ENCODE results near the gene DCAF7. TPM values are rescaled to one million over a fixed set of nuclear protein-coding genes. Genes with fewer than 3 reads are reported as not detected.

DCAF7 gene
- total RNA-seq, 1 experiment from 2014 or later: 144 TPM

DNA sequence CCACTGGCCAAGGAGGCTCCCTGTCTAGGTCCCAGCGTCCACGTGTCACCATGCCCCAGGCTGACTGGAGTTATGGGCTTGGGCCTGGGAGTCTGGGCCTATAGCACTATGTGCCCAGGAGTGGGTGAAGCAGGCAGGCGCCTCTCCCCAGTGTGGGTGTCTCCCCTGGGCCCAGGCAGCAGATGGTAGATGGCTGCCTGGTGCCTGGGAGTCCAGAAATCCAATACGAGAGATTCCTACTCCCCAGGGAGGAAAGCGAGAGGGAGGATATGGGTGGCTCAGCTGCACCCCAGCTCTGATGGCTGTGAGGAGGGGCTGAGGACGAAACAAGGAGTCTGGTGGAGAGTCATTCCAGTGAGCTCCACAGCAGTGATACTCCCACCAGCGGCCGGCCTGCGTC, 22.1 kb upstream of the DCAF7 start:
- Histone ChIP-seq H2AFZ (ENCODE audit: low read depth, low read length, poor library complexity, severe bottlenecking) (no peak overlapping the region), H3K9me3 (ENCODE audit: control insufficient read depth in 1 of 2, insufficient read depth in 1 of 2, low read depth in 1 of 2, low read length in 2 of 2) (no peaks in the 10 kb centered on the region), H3K9ac (ENCODE audit: low read length) (no peak overlapping the region), H3K27me3 (ENCODE audit: insufficient read depth, low read length) (peaks cover 30% of the 10 kb centered on the region), H3K79me2 (ENCODE audit: insufficient read depth, low read length) (no peaks in the 10 kb centered on the region), H3K27ac (ENCODE audit: low read depth, low read length) (no peak overlapping the region), H3K9me2 (ENCODE audit: insufficient read depth) (no peaks in the 10 kb centered on the region), H3K4me2 (ENCODE audit: low read length) (no peak overlapping the region), H4K20me1 (ENCODE audit: insufficient read depth) (no peaks in the 10 kb centered on the region), H3K4me3 (replicated peaks in 1 of 2; ENCODE audit: low read depth in 1 of 2, low read length in 2 of 2) (no peak overlapping the region), H3K4me1 (ENCODE audit: control insufficient read depth in 1 of 2, insufficient read depth in 2 of 2, low read length in 2 of 2) (no peaks in the 10 kb centered on the region), H3K36me3 (ENCODE audit: control insufficient read depth in 1 of 2, insufficient read depth in 2 of 2, low read length in 2 of 2) (no peaks in the 10 kb centered on the region)
- no peak for ATAC-seq
- TF ChIP-seq SRF (IDR thresholded peaks at IDR 0.05; ENCODE audit: low read depth) (no peak), CBX3 (IDR thresholded peaks at IDR 0.05; ENCODE audit: low read depth) (no peak), FOSL1 (IDR thresholded peaks at IDR 0.05; ENCODE audit: low read depth) (no peak), POLR2A (IDR thresholded peaks at IDR 0.05; ENCODE audit: borderline replicate concordance, extremely low read depth, insufficient read depth, insufficient read length) (no peak), TCF7L2 (IDR thresholded peaks at IDR 0.05; ENCODE audit: borderline replicate concordance, extremely low read depth, insufficient read depth, insufficient read length) (no peak), ZNF274 (IDR thresholded peaks at IDR 0.05; ENCODE audit: low read depth, low read length) (no peak), POLR2AphosphoS5 (IDR thresholded peaks at IDR 0.05; ENCODE audit: low read depth, low read length) (no peak), ELF1 (IDR thresholded peaks at IDR 0.05; ENCODE audit: borderline replicate concordance, low read depth) (no peak), EZH2phosphoT487 (IDR thresholded peaks at IDR 0.05; ENCODE audit: borderline replicate concordance) (no peak)
- TF ChIP-seq, protein P1, sequence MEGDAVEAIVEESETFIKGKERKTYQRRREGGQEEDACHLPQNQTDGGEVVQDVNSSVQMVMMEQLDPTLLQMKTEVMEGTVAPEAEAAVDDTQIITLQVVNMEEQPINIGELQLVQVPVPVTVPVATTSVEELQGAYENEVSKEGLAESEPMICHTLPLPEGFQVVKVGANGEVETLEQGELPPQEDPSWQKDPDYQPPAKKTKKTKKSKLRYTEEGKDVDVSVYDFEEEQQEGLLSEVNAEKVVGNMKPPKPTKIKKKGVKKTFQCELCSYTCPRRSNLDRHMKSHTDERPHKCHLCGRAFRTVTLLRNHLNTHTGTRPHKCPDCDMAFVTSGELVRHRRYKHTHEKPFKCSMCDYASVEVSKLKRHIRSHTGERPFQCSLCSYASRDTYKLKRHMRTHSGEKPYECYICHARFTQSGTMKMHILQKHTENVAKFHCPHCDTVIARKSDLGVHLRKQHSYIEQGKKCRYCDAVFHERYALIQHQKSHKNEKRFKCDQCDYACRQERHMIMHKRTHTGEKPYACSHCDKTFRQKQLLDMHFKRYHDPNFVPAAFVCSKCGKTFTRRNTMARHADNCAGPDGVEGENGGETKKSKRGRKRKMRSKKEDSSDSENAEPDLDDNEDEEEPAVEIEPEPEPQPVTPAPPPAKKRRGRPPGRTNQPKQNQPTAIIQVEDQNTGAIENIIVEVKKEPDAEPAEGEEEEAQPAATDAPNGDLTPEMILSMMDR (IDR thresholded peaks at IDR 0.05 in 2 of 3, conservative IDR thresholded peaks at IDR 0.05 in 1 of 3; ENCODE audit: borderline replicate concordance in 1 of 3, insufficient read depth in 1 of 3, low read depth in 2 of 3, low read length in 2 of 3): no peak
- intact Hi-C loops (cut with micrococcal nuclease): no loop called here
- RAD21 ChIA-PET (ENCODE audit: low non-redundant PET in 1 of 2, low total read pairs in 2 of 2, uncharacterized antibody in 2 of 2, unreplicated experiment in 2 of 2): no interaction called here
- BruUV-seq (replicated peaks): no TSS peak
- POLR2A ChIA-PET: no interaction called here
- CTCF ChIA-PET: no interaction called here
- no peak for DNase-seq (ENCODE audit: low read depth, low spot score)
